ENCODE measurements around the gene TTC7B. TPM values are rescaled to one million over a fixed set of nuclear protein-coding genes. Genes with fewer than 3 reads are reported as not detected.

The TTC7B gene
- total and polyA plus RNA-seq, 2 of the 8 experiments (the other 6 are each of a cell fraction or from before 2014, with no cell fraction given) = 23.7 to 34.0 TPM

GRCh38 chr14:90781876-90782275 is 34.4 kb downstream of the TTC7B start (continued):
- TF ChIP-seq EZH2 (IDR thresholded peaks at IDR 0.05; ENCODE audit: low read depth, low read length, severe bottlenecking) = no peak
- no peak for TF ChIP-seq ASH2L (IDR thresholded peaks at IDR 0.05; ENCODE audit: low read length)
- TF ChIP-seq SAP30 (IDR thresholded peaks at IDR 0.05; ENCODE audit: insufficient read depth, insufficient replicate concordance, low read length) = no peak
- no peak for TF ChIP-seq POLR2A (IDR thresholded peaks at IDR 0.05; ENCODE audit: control extremely low read depth in 1 of 2, low read depth in 2 of 2, low read length in 2 of 2)
